ENCODE data around the gene PDE8A.

GRCh38 chr15:85013785-85014184 is 32.1 kb downstream of the PDE8A start:
- TF ChIP-seq POLR2A (IDR thresholded peaks at IDR 0.05) (no peak), CTCF (IDR thresholded peaks at IDR 0.05) (no peak)
